Measurements from ENCODE around the gene CDH2. TPM values are rescaled to one million over a fixed set of nuclear protein-coding genes. Genes with fewer than 3 reads are reported as not detected.

Gene CDH2
- polyA plus RNA-seq, 3 donors, result 0.15 to 1.1 (median 0.83) TPM

DNA sequence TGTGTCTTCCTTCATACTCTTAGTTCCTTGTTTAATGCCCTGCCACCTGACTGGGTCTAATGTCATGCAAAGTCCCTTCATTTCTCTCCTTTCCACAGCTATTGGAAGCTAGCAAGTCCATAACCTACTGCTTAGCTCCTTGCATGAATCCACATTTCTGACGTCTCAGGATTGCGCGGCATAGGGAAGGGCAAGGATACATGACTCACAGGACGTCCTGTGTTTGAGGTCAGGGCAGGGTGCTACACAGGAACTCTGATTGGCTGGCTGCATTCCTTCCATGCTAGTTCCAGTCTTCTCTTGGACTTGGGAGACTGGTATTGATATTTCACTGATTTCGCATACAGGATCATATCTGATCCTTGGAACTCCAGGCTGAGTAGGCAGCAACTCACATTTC lies 137.9 kb downstream of the CDH2 start:
- H3K27ac ChIP-seq (ENCODE audit: low read depth, low read length), result no peak overlapping the region
- 68 to 82% (median 74%) methylated on average over 5 of the region's 5 CpGs for WGBS, 3 donors

DNA sequence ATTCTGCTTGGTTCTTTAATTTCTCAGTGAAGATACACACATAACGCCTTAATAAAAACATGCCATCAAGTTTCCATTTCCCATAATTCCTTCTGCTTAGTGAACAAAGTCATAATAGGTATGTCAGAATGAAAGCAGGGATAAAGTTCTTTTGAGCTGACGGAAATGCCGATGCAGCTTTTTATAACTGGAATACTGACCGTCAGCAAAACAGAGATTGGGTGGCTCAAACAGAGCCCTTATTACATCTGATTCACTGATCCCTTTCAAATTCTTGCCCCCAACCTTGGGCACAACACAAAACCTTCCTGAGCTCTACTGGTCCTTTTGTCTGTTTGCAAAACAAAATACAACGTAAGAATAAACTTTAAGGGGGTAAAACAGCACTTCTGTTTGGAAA lies 140.4 kb downstream of the CDH2 start:
- no peak overlapping the region for H3K27ac ChIP-seq (ENCODE audit: low read depth, low read length)
- 61 to 74% (median 69%) methylated on average over 5 of the region's 5 CpGs for WGBS, 3 donors

DNA sequence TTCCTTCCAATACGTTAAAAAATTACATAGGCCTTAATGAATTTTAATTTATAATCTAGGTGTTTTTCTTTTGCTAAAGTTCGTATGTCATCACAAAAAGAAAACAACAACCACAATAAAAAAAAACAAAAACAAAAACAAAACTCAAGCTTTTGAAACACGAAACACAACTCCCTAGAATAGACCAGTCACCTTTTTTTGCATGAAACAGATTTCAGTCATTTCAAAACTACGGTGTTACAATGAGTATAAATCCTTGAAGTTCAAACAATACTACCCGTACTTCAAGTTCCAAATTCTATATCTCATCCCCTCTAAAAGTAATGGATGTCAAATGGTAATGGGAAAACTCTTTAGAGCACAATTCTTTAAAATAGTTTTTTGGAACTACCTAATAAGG lies 142.4 kb downstream of the CDH2 start:
- no peak overlapping the region for H3K27ac ChIP-seq (ENCODE audit: low read depth, low read length)
- 72 to 82% (median 81%) methylated on average over 5 of the region's 5 CpGs for WGBS, 3 donors

DNA sequence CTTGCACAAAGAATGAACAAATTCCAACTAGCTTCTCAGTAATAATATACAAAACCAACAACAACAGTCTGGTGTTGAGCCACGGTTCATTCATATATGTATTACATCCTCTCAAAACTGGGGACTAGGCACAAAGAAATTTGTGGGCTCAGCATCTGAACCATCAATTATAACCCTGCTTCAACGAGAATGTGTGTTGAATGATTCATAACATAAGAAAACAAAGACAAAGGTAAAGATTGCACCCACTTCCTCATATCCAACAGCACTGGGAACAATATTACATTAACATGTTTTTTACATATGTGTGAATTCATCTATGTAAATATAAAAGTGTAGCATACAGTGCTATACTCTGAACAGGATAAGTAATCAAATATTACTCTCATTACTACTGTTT lies 144.8 kb downstream of the CDH2 start:
- no peak overlapping the region for H3K27ac ChIP-seq (ENCODE audit: low read depth, low read length)
- 57 to 71% (median 71%) methylated on average over 2 of the region's 2 CpGs for WGBS, 3 donors

DNA sequence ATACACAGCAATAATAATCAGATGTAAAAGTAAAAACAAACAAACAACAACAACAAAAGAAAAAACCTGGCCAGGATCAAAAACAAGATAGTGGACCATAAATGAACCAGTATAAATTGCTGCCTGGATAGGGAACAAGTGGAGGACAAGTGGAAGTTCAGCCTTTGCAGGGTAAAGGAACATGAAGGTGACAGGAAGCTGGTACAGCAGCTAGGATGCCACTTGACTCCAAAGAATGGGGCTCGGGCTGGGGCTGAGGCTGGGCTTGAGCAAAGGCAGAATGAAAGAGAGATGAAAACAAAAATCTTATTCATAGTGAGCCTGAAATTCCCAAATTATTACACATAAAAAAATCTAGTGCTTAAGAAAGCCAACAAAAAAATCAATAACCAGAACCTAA lies 146.5 kb downstream of the CDH2 start:
- WGBS, 3 donors, result 55 to 84% (median 79%) methylated on average over 1 of the region's 1 CpG
- no peak overlapping the region for H3K27ac ChIP-seq (ENCODE audit: low read depth, low read length)

DNA sequence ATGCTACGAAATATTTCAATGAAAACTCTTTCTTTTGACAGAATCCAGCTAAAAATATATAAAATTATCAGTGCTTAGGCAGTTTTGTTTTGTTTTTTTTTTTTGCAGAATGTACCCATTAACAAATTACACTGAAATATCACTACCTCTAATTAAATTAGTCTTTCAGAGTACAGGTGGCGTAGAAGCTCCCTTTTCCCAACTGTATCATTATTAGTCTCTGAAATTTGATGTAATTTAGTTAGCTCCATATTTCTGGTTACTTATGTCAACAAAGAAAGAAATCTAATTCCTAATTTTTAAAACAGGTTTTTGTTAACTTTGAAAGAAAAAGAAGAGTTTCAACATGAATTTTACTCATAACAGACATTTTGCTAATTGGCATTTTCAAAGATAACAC lies 149.2 kb downstream of the CDH2 start:
- H3K27ac ChIP-seq (ENCODE audit: low read depth, low read length), result no peak overlapping the region
- 66 to 87% (median 80%) methylated on average over 2 of the region's 2 CpGs for WGBS, 3 donors

DNA sequence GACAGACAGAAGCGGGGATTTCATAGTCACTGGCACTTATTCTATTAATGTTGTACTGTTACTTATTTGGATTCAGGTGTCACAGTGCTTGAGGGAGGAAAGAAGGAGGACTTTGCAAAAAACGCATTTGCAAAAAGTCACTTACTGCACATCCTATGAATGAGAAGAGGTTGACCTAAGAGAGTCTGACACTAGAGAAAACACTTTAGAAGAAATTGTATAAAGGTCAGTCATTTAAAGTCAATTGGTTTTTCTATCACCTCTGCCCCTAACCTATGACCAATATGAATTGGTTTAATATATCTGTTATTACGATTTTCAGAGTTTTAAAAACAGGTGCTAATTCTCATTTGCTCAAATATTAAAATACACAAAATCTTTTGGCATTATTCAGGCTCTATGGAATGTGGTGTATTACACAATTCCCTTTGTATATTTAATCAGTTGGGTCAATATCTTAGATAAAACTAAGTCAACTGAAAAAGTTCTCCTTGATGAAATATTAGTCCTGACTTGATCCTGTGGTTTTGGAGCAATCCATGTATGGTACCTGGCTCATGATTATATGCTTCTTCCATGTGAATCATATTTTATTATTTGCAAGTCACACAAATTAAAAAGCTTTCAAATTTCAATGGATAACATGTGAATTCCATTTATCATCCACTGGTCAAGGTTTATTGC lies 157.4 kb downstream of the CDH2 start:
- no peak overlapping the region for H3K27ac ChIP-seq (ENCODE audit: low read depth, low read length)
- 54 to 65% (median 60%) methylated on average over 3 of the region's 3 CpGs for WGBS, 3 donors

DNA sequence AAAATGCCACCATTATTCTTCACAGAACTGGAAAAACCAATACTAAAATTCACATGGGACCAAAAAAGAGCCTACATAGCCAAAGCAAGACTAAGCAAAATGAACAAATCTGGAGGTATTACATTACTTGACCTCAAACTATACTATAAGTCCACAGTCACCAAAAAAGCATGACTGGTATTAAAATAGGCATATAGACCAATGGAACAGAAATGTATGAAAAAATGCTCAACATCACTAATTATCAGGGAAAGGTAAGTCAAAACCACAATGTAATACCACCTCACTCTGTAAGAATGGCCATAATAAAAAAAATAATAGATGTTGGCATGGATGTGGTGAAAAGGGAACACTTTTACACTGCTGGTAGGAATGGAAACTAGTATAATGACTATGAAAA lies 158.6 kb downstream of the CDH2 start:
- H3K27ac ChIP-seq (ENCODE audit: low read depth, low read length), result no peak overlapping the region

DNA sequence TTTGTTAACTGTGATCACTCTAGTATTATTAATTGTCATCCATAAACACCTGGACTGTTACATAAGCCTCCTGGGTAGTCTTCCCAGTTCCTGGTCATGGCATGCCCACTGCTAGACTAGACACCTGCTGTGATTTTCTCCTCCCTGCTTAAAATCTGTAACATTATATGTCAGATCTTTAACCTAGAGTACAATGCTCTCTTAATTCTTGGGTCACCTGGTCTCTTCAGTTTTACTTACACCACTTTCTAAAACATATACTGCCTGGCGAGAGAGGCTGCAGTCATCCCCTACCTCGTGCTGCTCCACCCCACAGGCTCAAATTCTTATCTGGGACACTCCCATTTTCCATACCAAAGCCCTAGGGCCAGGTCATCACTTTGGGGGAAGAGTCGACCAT lies 161.3 kb downstream of the CDH2 start:
- no peak overlapping the region for H3K27ac ChIP-seq (ENCODE audit: low read depth, low read length)
- WGBS, 3 donors, result 53 to 64% (median 61%) methylated on average over 3 of the region's 3 CpGs

DNA sequence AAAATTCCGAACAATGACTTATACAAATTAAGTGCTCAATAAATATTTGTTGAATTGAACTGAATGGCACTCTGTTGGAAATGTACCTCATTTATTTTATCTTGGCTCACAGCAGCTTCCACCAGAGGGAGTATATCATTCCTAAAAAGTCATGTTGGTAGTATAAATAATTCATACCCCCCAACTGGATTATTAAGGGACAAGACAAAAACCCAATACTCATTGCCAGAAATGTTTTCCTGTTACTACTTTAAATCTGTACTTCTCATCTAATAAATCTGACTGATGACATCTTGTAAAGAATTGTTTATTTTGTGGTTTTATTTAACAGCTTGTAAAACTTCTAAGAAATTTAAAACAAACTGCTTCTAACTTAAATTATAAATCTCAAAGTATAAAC lies 163.9 kb downstream of the CDH2 start:
- no peak overlapping the region for H3K27ac ChIP-seq (ENCODE audit: low read depth, low read length)
- 47 to 86% (median 77%) methylated on average over 1 of the region's 1 CpG for WGBS, 3 donors

DNA sequence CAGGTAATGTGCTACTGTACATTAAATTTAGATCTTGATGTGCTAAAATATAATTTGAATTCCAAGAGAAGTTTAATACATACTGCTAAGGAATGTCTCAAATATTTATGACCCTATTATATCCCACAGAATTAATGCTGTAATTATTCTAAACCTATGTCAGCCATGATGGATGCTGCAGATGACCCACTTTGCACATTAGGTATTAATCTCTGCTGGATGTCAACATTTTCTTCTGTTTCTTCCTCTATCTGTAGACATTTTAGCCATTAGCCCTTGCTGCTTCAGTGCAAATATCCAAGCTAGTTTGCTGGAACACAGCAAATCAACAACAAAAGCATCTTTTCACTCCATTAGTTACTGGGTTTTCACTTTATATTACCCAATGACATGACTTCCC lies 164.6 kb downstream of the CDH2 start:
- H3K27ac ChIP-seq (ENCODE audit: low read depth, low read length), result no peak overlapping the region

DNA sequence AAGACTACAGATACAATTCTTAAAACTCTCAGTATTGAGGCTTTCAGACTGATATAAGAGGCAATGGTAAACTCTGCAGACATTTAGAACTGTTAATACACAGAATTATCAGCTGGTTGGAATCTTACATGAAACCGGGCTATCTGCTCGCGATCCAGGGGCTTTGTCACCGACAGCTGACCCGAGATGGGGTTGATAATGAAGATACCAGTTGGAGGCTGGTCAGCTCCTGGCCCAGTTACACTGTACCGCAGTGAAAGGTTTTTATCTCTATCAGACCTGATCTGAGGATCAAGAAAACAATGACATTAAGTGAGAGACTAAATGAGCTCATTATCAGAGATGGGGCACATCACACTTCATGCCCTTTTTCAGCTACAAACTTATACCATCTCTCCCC lies 167.3 kb downstream of the CDH2 start:
- H3K27ac ChIP-seq (ENCODE audit: low read depth, low read length), result no peak overlapping the region
- 63 to 88% (median 86%) methylated on average over 6 of the region's 6 CpGs for WGBS, 3 donors

DNA sequence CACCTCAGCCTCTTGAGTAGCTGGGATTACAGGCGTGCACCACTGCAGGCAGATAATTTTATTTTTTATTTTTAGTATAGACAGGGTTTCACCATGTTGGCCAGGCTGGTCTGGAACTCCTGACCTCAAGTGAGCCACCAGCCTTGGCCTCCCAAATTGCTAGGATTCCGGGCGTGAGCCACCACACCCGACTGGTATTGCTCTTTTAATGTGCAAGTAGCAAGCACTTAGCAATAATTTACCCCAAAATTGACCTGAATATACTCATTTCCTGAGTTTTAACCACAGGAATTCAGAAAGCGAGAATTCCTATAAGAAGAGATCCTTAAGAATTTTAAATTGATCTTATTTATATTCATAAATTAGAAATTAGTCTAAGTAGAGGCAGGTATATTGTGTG lies 169.1 kb downstream of the CDH2 start:
- WGBS, 3 donors, result 79 to 95% (median 86%) methylated on average over 5 of the region's 5 CpGs
- H3K27ac ChIP-seq (ENCODE audit: low read depth, low read length), result no peak overlapping the region

DNA sequence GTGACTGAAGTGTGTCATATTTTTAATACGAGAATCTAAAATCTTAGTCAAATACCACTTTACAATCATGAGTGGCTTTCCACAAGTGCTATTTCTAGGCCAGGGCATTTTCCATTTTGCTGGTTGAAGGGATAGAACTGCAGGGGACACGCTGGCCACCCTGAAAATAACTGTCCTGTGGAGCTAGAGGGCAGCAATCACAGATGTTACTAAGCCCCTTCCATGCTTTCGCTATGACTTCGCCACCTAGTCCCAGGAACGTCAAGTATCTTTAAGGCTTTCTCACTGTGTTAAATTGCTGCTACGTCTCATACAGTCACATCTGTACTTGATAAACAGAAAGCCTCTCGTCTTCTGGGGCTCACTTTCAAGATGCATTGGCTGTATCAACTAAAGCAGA lies 171.8 kb downstream of the CDH2 start:
- 76 to 89% (median 88%) methylated on average over 7 of the region's 7 CpGs for WGBS, 3 donors
- H3K27ac ChIP-seq (ENCODE audit: low read depth, low read length), result no peak overlapping the region

DNA sequence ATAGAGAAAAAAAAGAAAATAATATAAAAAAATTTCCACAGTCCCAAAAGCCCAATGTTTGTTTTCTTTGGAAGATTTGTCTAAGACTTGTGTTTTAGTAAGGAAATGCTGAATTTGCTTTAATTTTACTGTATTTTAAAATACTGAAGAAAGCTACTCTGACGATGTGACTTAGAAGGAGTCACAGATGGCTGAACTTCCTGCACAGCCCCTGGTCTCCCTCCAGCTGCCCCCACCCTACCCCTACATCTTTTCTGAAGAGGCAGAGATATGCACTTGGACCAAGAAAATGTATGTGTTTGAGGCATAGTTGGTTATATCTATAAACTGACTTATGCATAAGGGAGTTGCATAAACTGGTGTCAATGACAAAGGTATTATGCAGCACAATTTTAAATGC lies 172.3 kb downstream of the CDH2 start:
- H3K27ac ChIP-seq (ENCODE audit: low read depth, low read length), result no peak overlapping the region
- 43 to 57% (median 50%) methylated on average over 1 of the region's 1 CpG for WGBS, 3 donors

DNA sequence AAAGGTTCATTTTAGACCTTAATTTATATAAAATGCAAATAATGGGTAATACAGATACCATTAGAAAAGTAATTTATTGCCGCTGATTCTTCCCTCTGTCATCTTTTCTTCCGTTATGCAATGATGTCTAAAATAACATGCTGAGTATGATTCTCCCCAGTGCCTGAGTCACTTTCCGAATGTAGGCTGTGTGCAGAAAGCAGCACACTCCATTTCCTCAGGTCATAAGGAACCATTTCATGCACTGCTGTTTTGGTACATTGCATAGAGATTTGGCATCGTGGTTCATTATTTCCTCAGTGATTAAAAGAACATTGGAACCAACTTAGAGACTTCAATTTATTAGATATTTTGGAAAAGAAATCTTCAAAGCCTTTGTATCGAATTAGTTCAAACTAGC lies 173.5 kb downstream of the CDH2 start:
- no peak overlapping the region for H3K27ac ChIP-seq (ENCODE audit: low read depth, low read length)
- 84 to 90% (median 90%) methylated on average over 5 of the region's 5 CpGs for WGBS, 3 donors

DNA sequence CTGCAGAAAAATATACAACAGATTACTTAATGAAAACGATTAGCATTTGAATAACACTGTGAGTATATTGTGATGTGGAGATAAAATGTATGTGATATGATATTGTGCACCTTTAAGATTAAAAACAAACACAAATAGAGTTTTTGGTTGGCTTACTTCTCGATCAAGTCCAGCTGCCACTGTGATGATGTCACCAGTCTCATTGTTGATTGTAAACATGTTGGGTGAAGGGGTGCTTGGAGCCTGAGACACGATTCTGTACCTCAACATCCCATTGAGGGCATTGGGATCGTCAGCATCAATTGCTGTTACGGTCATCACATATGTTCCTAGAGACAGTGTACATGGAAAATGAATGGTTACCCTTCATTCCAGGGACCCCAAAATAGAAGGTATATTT lies 174.1 kb downstream of the CDH2 start:
- WGBS, 3 donors, result 72 to 83% (median 80%) methylated on average over 5 of the region's 5 CpGs

DNA sequence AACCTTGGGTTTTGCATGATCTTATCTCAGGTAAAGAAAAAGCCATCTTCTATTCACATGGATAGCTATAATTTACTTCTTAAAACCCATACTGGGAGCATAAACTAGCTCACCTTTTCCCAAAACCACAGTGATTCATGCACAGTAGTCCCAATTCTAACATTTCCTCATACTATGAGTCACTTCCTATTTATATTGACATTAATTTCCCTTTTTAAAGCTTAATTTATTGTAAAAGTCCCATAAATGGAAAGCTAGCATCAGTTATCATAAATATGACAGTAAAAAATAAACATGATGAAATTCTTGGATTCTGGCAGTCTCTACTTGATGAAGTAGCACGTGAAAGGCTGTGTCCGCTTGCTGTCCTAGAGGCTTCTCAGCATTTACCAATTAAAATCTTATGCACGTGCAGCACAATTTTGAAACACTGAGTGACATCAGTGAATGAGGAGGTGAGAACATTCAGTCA lies 180.1 kb downstream of the CDH2 start:
- 79 to 83% (median 80%) methylated on average over 3 of the region's 3 CpGs for WGBS, 3 donors
- H3K27ac ChIP-seq (ENCODE audit: low read depth, low read length), result no peak overlapping the region

More for the DNA sequence above, 174.1 kb downstream of the CDH2 start:
- H3K27ac ChIP-seq (ENCODE audit: low read depth, low read length), result no peak overlapping the region

DNA sequence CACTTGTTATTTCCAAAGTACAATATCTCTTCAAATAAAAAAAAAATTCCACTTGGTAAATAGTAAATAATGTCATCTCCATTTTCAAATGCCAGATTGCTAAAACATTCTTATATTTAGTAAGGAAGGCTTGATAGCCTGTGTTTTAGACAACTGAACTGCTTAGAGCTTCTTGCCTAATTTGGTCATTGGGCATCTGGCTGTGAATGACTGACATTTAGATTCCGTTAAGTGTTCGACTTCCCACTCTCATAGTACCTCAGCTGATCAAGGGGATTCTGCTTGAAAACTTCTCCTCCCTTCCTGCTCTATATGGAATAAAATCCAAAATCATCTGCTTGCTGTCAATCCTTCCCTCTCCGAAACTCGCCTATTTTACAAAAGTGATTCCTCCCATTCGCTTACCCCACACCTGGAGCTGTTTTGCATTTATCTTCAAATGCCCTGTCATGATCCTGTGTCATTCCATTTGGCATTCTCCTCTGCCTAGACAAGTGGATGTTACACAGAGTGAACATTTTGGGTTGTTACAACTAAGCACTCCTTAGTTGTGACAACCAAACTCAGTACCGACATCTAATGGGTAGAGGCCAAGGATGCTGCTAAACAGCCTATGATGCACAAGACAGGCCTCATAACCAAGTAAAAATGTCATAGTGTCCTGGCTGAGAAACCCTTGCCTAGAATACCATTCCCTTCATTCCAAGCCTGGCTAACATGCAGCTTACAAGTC lies 181.0 kb downstream of the CDH2 start:
- no peak overlapping the region for H3K27ac ChIP-seq (ENCODE audit: low read depth, low read length)
- WGBS, 3 donors, result 89 to 93% (median 90%) methylated on average over 6 of the region's 6 CpGs

DNA sequence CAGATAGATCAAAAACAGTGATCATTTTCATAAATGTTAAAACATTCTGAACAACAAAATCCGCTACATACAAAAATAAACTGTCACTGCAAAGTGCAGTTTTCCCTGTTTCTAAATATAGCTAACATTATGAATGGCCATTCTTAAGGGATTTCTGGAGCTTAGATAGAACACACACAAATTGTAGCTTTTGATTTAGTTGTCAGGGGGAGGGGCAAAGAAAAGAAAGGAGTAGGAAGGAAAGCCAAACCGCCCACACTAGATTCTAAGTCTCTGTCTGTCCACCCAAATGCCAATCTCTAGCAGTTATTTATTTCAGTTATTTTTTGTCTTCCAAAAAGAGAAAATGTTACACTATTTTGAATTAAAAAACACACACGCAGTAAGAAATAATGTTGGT lies 182.4 kb downstream of the CDH2 start:
- H3K27ac ChIP-seq (ENCODE audit: low read depth, low read length), result no peak overlapping the region
- WGBS, 3 donors, result 40 to 45% (median 43%) methylated on average over 3 of the region's 3 CpGs
